Neural progenitor cell (in vitro differentiated cells): ENCODE results near the gene APLP2.

Experiments
- EZH2 ChIP-seq: fragments of 200-600 bp; sonication (generic); IDR thresholded peaks from 2 replicates; pipeline ENCODE4 v1.6.1; 2017; ENCODE audit warnings: antibody characterized with exemption, mild to moderate bottlenecking, moderate library complexity
- TF ChIP-seq, protein P1 (sequence below): fragments of 200-600 bp; sonication (generic); IDR thresholded peaks from 2 replicates; pipeline ENCODE4 v1.5.1; 2017; ENCODE audit warnings: antibody characterized with exemption, mild to moderate bottlenecking

DNA sequence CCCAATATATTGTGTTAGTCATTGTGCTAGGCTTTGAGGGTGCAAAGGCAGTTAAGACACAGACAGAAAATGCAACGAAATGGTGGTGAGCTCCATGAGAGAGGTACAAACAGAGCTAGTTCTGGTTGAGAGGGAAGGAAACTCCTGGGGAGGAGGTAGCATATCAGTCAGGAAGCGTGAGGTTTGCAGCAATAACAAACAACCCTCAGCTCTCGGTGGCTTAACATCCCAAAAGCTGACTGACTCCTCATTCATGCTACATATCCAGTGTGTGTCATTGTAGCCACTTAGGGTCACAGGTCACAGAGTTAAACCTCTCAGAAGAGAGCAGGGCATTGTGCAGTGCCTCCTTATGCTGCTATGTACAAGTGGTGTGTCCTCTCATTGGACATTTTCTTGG is 88.1 kb downstream of the APLP2 start:
- TF ChIP-seq, protein P1, sequence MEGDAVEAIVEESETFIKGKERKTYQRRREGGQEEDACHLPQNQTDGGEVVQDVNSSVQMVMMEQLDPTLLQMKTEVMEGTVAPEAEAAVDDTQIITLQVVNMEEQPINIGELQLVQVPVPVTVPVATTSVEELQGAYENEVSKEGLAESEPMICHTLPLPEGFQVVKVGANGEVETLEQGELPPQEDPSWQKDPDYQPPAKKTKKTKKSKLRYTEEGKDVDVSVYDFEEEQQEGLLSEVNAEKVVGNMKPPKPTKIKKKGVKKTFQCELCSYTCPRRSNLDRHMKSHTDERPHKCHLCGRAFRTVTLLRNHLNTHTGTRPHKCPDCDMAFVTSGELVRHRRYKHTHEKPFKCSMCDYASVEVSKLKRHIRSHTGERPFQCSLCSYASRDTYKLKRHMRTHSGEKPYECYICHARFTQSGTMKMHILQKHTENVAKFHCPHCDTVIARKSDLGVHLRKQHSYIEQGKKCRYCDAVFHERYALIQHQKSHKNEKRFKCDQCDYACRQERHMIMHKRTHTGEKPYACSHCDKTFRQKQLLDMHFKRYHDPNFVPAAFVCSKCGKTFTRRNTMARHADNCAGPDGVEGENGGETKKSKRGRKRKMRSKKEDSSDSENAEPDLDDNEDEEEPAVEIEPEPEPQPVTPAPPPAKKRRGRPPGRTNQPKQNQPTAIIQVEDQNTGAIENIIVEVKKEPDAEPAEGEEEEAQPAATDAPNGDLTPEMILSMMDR = no peak
- no peak for TF ChIP-seq EZH2
